ENCODE measurements around the gene LRRK1. TPM values are rescaled to one million over a fixed set of nuclear protein-coding genes. Genes with fewer than 3 reads are reported as not detected.

Gene LRRK1
- total and polyA plus RNA-seq, 2 of the 4 experiments (the other 2 are of a cell fraction): 3.0 to 5.8 TPM

- Histone ChIP-seq H3K36me3 (ENCODE audit: control insufficient read depth, insufficient read depth, low read length) (peaks cover 2% of the 10 kb centered on the region), H4K91ac (ENCODE audit: insufficient read depth, low read depth, low read length) (no peak overlapping the region), H3K27ac (ENCODE audit: insufficient read depth, low read length) (no peak overlapping the region), H2BK15ac (ENCODE audit: low read depth, low read length) (no peak overlapping the region), H3K18ac (ENCODE audit: low read depth, low read length) (no peak overlapping the region), H2AK9ac (replicated peaks; ENCODE audit: low read depth, low read length, poor library complexity) (no peak overlapping the region), H3K9ac (ENCODE audit: low read depth, low read length) (no peak overlapping the region), H2AFZ (replicated peaks; ENCODE audit: low read length, poor library complexity) (peak overlapping the region; percentile 73), H4K20me1 (ENCODE audit: insufficient read depth, low read length) (no peaks in the 10 kb centered on the region), H4K8ac (ENCODE audit: low read depth in 2 of 2, low read length in 2 of 2) (no peak overlapping the region), H3K4ac (ENCODE audit: low read depth, low read length) (no peak overlapping the region), H3K23ac (ENCODE audit: low read depth, low read length) (no peak overlapping the region), H3K4me1 (ENCODE audit: control insufficient read depth, insufficient read depth, low read length) (no peaks in the 10 kb centered on the region), H3K4me2 (ENCODE audit: low read depth, low read length) (no peak overlapping the region; the same call in 1 of the 2 replicates), H2BK5ac (ENCODE audit: low read depth, low read length, poor library complexity, severe bottlenecking) (no peak overlapping the region), H3K9me3 (ENCODE audit: control insufficient read depth, insufficient read depth, low read length) (no peaks in the 10 kb centered on the region), H3K79me1 (ENCODE audit: low read depth in 1 of 2, low read length in 2 of 2) (no peaks in the 10 kb centered on the region; a peak in 2 of 4 replicates), H3K9me1 (ENCODE audit: insufficient read depth, low read length) (no peaks in the 10 kb centered on the region), H4K5ac (ENCODE audit: low read depth, low read length) (no peak overlapping the region), H2BK20ac (ENCODE audit: low read depth, low read length) (no peak overlapping the region), H2AK5ac (ENCODE audit: low read depth, low read length) (no peak overlapping the region), H3K56ac (ENCODE audit: extremely low read depth, insufficient read depth, low read length) (no peak overlapping the region), H3K14ac (replicated peaks; ENCODE audit: low read depth, low read length) (no peak overlapping the region), H2BK120ac (ENCODE audit: low read depth, low read length) (no peak overlapping the region), H3K27me3 (ENCODE audit: control insufficient read depth, insufficient read depth, low read length) (peaks cover 8% of the 10 kb centered on the region; the same call in 1 of the 2 replicates), H3K4me3 (ENCODE audit: insufficient read depth, low read depth, low read length) (no peak overlapping the region)
- ChIA-PET POLR2A (ENCODE audit: unreplicated experiment) (no interaction called here), CTCF (no interaction called here)
- in situ Hi-C loops (cut with MboI; ENCODE audit: low sequenced_read_pairs) (no loop called here), dilution Hi-C loops (cut with HindIII; ENCODE audit: low sequenced_read_pairs, unreplicated experiment) (no loop called here), intact Hi-C loops (cut with micrococcal nuclease) (no loop called here)
- no TSS peak for BruUV-seq (replicated peaks)
- WGBS, 2 experiments (ENCODE audit: extremely low coverage in 2 of 2, insufficient read length in 1 of 2): 10% methylated on average over 2 of the region's 36 CpGs; no CpG with 5 or more reads in 1 of the 2 experiments
- DNase-seq (no peak), ATAC-seq (ENCODE audit: low read depth) (no peak)
- TF ChIP-seq ELK1 (IDR thresholded peaks at IDR 0.05; ENCODE audit: borderline replicate concordance, low read depth, low read length) (no peak), NFE2L2 (IDR thresholded peaks at IDR 0.05; ENCODE audit: low read depth, low read length) (no peak), MXI1 (IDR thresholded peaks at IDR 0.05; ENCODE audit: borderline replicate concordance, low read depth, low read length) (no peak), USF2 (IDR thresholded peaks at IDR 0.05; ENCODE audit: low read depth, low read length) (no peak)
Observed at GRCh38 chr15:100972975-100973350, 53.8 kb downstream of the LRRK1 start.
